Right forelimb (tissue), 1 donor: ENCODE measurements around the gene LTV1.

Source experiments
- DNase-seq: peaks from one replicate; pipeline ENCODE4 v3.0.0-alpha.2; 2018

LTV1 gene

GRCh38 chr6:143896126-143896860 is 53.2 kb downstream of the LTV1 start:
- no peak for DNase-seq

GRCh38 chr6:143900358-143900757 is 57.2 kb downstream of the LTV1 start:
- no peak for DNase-seq

- peak; percentile 82 for DNase-seq
Measured at GRCh38 chr6:143901885-143902750, 59.0 kb downstream of the LTV1 start.

- DNase-seq = no peak
Measured at GRCh38 chr6:143902827-143903226, 59.7 kb downstream of the LTV1 start.

- DNase-seq = no peak
Measured at GRCh38 chr6:143911028-143911427, 67.9 kb downstream of the LTV1 start.

GRCh38 chr6:143912671-143913070 is 69.5 kb downstream of the LTV1 start:
- DNase-seq = no peak
